Fibroblast of gingiva (primary cell): Measurements from ENCODE around the gene RECQL.
"Not testable (repeated sequence)": the region's sequence is repeated elsewhere in the genome, so short reads cannot be mapped to it uniquely, and the experiment has no call there.

ENCODE experiments used
- DNase-seq: peaks from one replicate; pipeline ENCODE4 v3.0.0-alpha.2; 2011; ENCODE audit warnings: low read depth

Gene RECQL

DNA sequence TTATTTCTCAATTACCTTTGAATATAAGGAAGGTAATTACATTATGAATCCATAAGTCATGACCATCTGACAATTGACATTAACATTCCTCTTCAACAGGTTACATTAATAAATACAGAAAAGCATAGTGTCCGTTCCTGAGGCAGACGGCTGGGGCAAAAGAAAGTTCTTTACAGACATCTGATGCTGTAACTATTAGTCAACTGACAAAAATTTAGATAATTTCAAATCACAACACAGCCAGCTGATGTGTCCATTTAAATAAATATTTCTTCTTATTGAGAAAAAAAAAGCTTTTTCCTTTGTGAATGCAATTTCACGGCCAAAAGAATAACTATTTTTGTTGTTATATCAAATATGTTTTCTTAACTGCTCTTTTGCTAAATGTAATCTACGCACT is 73.2 kb downstream of the RECQL start:
- DNase-seq: peak; percentile 30

GRCh38 chr12:21419009-21419699 is 82.3 kb downstream of the RECQL start:
- DNase-seq: not testable (repeated sequence)
